Psoas muscle (tissue), 8 donors: ENCODE data around the gene GDE1. TPM values are rescaled to one million over a fixed set of nuclear protein-coding genes. Genes with fewer than 3 reads are reported as not detected.

Experiments
- ATAC-seq, 4 donors: fragments of 200-7000 bp; cut with Tn5 transposase; one replicate each; pipeline ENCODE4 v1.9.1; 2020; ENCODE audit warnings: moderate library complexity in 3 of 4, mild to moderate bottlenecking in 2 of 4
- DNase-seq, 2 donors: peaks; one replicate each; pipeline ENCODE4 v3.0.0-alpha.2; 2020
- H3K27ac ChIP-seq: fragments of 200-600 bp; one replicate; pipeline ENCODE4 v1.8.0; 2022
- H3K27me3 ChIP-seq, 3 donors: fragments of 200-600 bp in 1 of 3; one replicate each; pipeline versions ENCODE4 v1.6.1 to v1.8.0; 2013 to 2022; ENCODE audit warnings: low read length in 2 of 3, mild to moderate bottlenecking in 2 of 3, moderate library complexity in 1 of 3; ENCODE audit not compliant: insufficient read depth in 3 of 3
- H3K36me3 ChIP-seq, 2 donors: fragments of 200-600 bp in 1 of 2; one replicate each; pipeline versions ENCODE4 v1.6.1 to v1.8.0; 2013 to 2022; ENCODE audit warnings: low read depth in 1 of 2, mild to moderate bottlenecking in 1 of 2, moderate library complexity in 1 of 2; ENCODE audit not compliant: insufficient read depth in 1 of 2
- H3K4me1 ChIP-seq: fragments of 200-600 bp; one replicate; pipeline ENCODE4 v1.8.0; 2022
- H3K4me3 ChIP-seq: fragments of 200-600 bp; one replicate; pipeline ENCODE4 v1.8.0; 2022; ENCODE audit warnings: mild to moderate bottlenecking
- H3K9me3 ChIP-seq: fragments of 200-600 bp; one replicate; pipeline ENCODE4 v1.8.0; 2022
- CTCF ChIP-seq: fragments of 200-600 bp; IDR thresholded peaks from one replicate; pipeline ENCODE4 v1.8.0; 2022; ENCODE audit warnings: antibody characterized with exemption
- WGBS, 3 donors: extraction: QIAGEN DNeasy Blood & Tissue Kit; methylation state at CpG; one replicate each; pipeline versions ENCODE4 v1.1.6 to v1.1.7; 2013; 5-methylcytosine and 5-hydroxymethylcytosine counted together
- intact Hi-C, 2 donors: fragments of 100-400 bp; cut with DNase I; formaldehyde crosslinking; loops; one replicate each; pipeline versions ENCODE4 v1.11.0 to v1.14.2; 2022
- long read RNA-seq, 2 donors: library from polyadenylated mRNA; unstranded; transcript quantifications; one replicate each; pipeline ENCODE4 v2.0.0, GENCODE V29; 2021
- polyA plus RNA-seq, 3 donors: library from polyadenylated mRNA; stranded (reverse); fragments of 200-250 nt; gene quantifications; one replicate each; pipeline ENCODE4 v1.2.3, GENCODE V29; 2013
- total RNA-seq, 4 donors: library from RNA; stranded (reverse); fragmentation: NEBNext Ultra II Directional in 2 of 4; extraction: Animal tissue kit (Norgen Biotek cat#: 25700) in 2 of 4; gene quantifications; one replicate each; pipeline versions ENCODE4 v1.2.1 to v1.2.4, GENCODE V29; 2021 to 2023
- donor health status: healthy with polysubstance abuse.
- donor health status: DM: no; HTN: no; CAD: no; lungs with moderate emphysema.
- donor health status: Bipolar disorder and iron deficiency.
- donor health status: healthy.
- donor health status: DM: yes; HTN: yes; CAD: no.
- donor health status: DM: no; HTN: no; CAD: no.
- donor health status: DM: no; HTN: no; CAD: no.
- donor health status: DM: yes; HTN: yes; CAD: no.

The GDE1 gene, protein sequence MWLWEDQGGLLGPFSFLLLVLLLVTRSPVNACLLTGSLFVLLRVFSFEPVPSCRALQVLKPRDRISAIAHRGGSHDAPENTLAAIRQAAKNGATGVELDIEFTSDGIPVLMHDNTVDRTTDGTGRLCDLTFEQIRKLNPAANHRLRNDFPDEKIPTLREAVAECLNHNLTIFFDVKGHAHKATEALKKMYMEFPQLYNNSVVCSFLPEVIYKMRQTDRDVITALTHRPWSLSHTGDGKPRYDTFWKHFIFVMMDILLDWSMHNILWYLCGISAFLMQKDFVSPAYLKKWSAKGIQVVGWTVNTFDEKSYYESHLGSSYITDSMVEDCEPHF
- 10 to 100 TPM; 50.0 to 66.3 (median 54.4) TPM for total RNA-seq
- polyA plus RNA-seq, result 10 to 100 TPM; 30.8 to 90.1 (median 51.2) TPM
- long read RNA-seq, donor 1, transcript GDE1-201 (6 exons, 2,958 nt), result major isoform, 69 of 76 reads
- long read RNA-seq, donor 1, partial matches to known transcripts, result 1 of 76 reads
- long read RNA-seq, donor 1, other reads (novel, unspliced or antisense), result 3 of 76 reads
- long read RNA-seq, donor 2, transcript GDE1-201 (6 exons, 2,958 nt), result major isoform, 112 of 138 reads
- long read RNA-seq, donor 2, transcript GDE1-203 (6 exons, 2,238 nt), result minor isoform, 21 of 138 reads
- long read RNA-seq, donor 2, partial matches to known transcripts, result 1 of 138 reads
- long read RNA-seq, donor 2, other reads (novel, unspliced or antisense), result 4 of 138 reads

GRCh38 chr16:19521471-19522396 lies at the start of gene GDE1:
Gene GDE1 (minus strand): TSS chr16:19522098. CDS start chr16:19521964, 134 bp downstream.
- peak; percentile 40 for TF ChIP-seq CTCF
- peaks cover 0 to 10% of the 10 kb centered on the region in 2 donors for H3K36me3 ChIP-seq
- peak; percentile 94 to 96 for DNase-seq
- H3K4me3 ChIP-seq, result peak within 1 kb of the TSS; percentile 80
- H3K9me3 ChIP-seq, result no peaks in the 10 kb centered on the region
- ATAC-seq, result peak; percentile 90 to 93 (median 92)
- intact Hi-C loops, result loop anchor here in 1 of 2 donors (2.0 kb wide), 1 partner anchor 33 kb away; the partner anchor contains the start of gene VPS35L
- no peaks in the 10 kb centered on the region for H3K27me3 ChIP-seq
- peaks cover 33% of the 10 kb centered on the region for H3K4me1 ChIP-seq
- H3K27ac ChIP-seq, result peak within 1 kb of the TSS; percentile 86
- 0% methylated on average over 48 to 62 of the region's 62 CpGs for WGBS, 3 donors

DNA sequence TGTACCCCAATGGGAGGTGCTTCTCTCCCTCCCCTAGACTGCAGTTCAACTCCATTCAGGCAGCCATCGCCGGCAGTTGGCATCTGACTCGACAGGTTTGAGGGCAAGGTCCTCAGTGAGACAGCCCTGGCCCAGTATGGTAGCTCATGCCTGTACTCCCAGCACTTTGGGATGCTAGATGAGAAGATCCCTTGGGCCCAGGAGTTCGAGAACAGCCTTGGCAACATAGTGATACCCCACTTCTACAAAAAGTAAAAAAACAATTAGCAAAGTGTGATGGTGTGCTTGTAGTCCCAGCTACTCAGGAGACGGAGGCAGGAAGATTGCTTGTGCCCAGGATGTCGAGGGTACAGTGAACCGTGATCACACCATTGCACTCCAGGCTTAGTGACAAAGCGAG lies 45.7 kb upstream of the GDE1 start:
- ATAC-seq, result no peak

DNA sequence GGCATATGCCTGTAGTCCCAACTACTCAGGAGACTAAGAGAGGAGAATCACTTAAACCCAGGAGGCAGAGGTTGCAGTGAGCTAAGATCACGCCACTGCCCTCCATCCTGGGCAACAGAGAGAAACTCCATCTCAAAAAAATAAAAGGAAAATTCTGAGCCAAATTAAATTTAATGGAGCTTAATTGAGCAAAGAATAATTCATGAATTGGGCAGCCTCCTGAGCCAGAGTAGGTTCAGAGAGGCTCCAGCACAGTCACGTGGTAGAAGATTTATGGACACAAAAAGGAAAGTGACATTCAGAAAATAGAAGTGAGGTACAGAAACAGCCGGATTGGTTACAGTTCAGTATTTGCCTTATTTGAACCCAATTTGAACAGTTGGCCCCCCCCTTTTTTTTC lies 44.5 kb upstream of the GDE1 start:
- intact Hi-C loops, result no loop called here
- no peak for ATAC-seq

More for the DNA sequence above, 45.7 kb upstream of the GDE1 start:
- Histone ChIP-seq H3K9me3 (peaks cover 7% of the 10 kb centered on the region), H3K27me3 (no peaks in the 10 kb centered on the region), H3K36me3 (peaks cover 8 to 83% of the 10 kb centered on the region in 2 donors), H3K27ac (no peak overlapping the region), H3K4me1 (no peaks in the 10 kb centered on the region), H3K4me3 (no peak overlapping the region)
- intact Hi-C loops, result no loop called here
- no peak for TF ChIP-seq CTCF
- 90 to 94% (median 92%) methylated on average over 8 of the region's 8 CpGs for WGBS, 3 donors
- DNase-seq, result no peak

More for the DNA sequence above, 44.5 kb upstream of the GDE1 start:
- Histone ChIP-seq H3K27ac (no peak overlapping the region), H3K36me3 (peaks cover 8 to 71% of the 10 kb centered on the region in 2 donors), H3K4me1 (no peaks in the 10 kb centered on the region), H3K4me3 (no peak overlapping the region), H3K9me3 (peaks cover 7% of the 10 kb centered on the region), H3K27me3 (no peaks in the 10 kb centered on the region)
- no peak for DNase-seq
- WGBS, 3 donors, result 95 to 97% (median 95%) methylated on average over 3 of the region's 3 CpGs
- TF ChIP-seq CTCF, result no peak
